Neural cell (in vitro differentiated cells): Measurements from ENCODE around the gene AP3S1. TPM values are rescaled to one million over a fixed set of nuclear protein-coding genes. Genes with fewer than 3 reads are reported as not detected.

Source experiments
- H2AFZ ChIP-seq: fragments of 200-600, 300-800 bp; sonication (generic), shearing (Covaris generic); 2 replicates; pipeline ENCODE4 v1.6.0; 2014; ENCODE audit warnings: low read depth, mild to moderate bottlenecking, antibody characterized with exemption, low read length, moderate library complexity
- H3F3A ChIP-seq: fragments of 200-600 bp; shearing (Covaris generic); 2 replicates; pipeline ENCODE4 v1.6.1; 2016; ENCODE audit warnings: mild to moderate bottlenecking, moderate library complexity, mixed read lengths, antibody characterized with exemption, low read length; ENCODE audit not compliant: insufficient read depth, poor library complexity, severe bottlenecking
- H3K27ac ChIP-seq: fragments of 200-600, 300-800 bp; sonication (generic), shearing (Covaris generic); 2 replicates; pipeline ENCODE4 v1.5.1; 2014; ENCODE audit warnings: mild to moderate bottlenecking, low read length, moderate library complexity
- H3K27me3 ChIP-seq: fragments of 300-800, 200-600 bp; sonication (generic), shearing (Covaris generic); 2 replicates; pipeline ENCODE4 v1.6.0; 2014; ENCODE audit warnings: mild to moderate bottlenecking, low read depth, low read length, moderate library complexity; ENCODE audit not compliant: insufficient read depth
- H3K36me3 ChIP-seq: fragments of 300-800, 200-600 bp; sonication (generic), shearing (Covaris generic); 2 replicates; pipeline ENCODE4 v1.5.1; 2014; ENCODE audit warnings: mild to moderate bottlenecking, antibody characterized with exemption, low read length, moderate library complexity; ENCODE audit not compliant: insufficient read depth
- H3K4me2 ChIP-seq: fragments of 300-800, 200-600 bp; sonication (generic), shearing (Covaris generic); 2 replicates; pipeline ENCODE4 v1.6.0; 2014; ENCODE audit warnings: mild to moderate bottlenecking, low read length
- H3K4me3 ChIP-seq: fragments of 300-800, 200-600 bp; sonication (generic), shearing (Covaris generic); 2 replicates; pipeline ENCODE4 v1.5.1; 2014; ENCODE audit warnings: mild to moderate bottlenecking, low read length, moderate library complexity
- H3K79me2 ChIP-seq: fragments of 200-600 bp; shearing (Covaris generic); replicated peaks from 2 replicates; pipeline ENCODE4 v1.6.0; 2014; ENCODE audit warnings: mild to moderate bottlenecking, low read length, moderate library complexity; ENCODE audit not compliant: insufficient read depth
- H3K9ac ChIP-seq: fragments of 300-800, 200-600 bp; sonication (generic), shearing (Covaris generic); 2 replicates; pipeline ENCODE4 v1.6.1; 2016; ENCODE audit warnings: mild to moderate bottlenecking, low read length, mixed read lengths
- H3K9me2 ChIP-seq: fragments of 200-600 bp; shearing (Covaris generic); 2 replicates; pipeline ENCODE4 v1.6.1; 2016; ENCODE audit warnings: mild to moderate bottlenecking, low read length, mixed read lengths; ENCODE audit not compliant: insufficient read depth
- H3K9me3 ChIP-seq: fragments of 200-600, 300-800 bp; sonication (generic), shearing (Covaris generic); 2 replicates; pipeline ENCODE4 v1.6.1; 2016; ENCODE audit warnings: mild to moderate bottlenecking, mixed run types, low read length, moderate library complexity, mixed read lengths
- H4K20me1 ChIP-seq: fragments of 200-600 bp; shearing (Covaris generic); 2 replicates; pipeline ENCODE4 v1.6.1; 2016; ENCODE audit warnings: mild to moderate bottlenecking, mixed run types; ENCODE audit not compliant: insufficient read depth
- EP300 ChIP-seq: fragments of 450-650 bp; conservative IDR thresholded peaks from 2 replicates; pipeline ENCODE4 v1.6.1; 2014; ENCODE audit warnings: antibody characterized with exemption, mild to moderate bottlenecking, moderate library complexity; ENCODE audit not compliant: poor library complexity, severe bottlenecking
- EZH2 ChIP-seq: fragments of 200-600, 300-800 bp; shearing (Covaris generic), sonication (generic); IDR thresholded peaks from 2 replicates; pipeline ENCODE4 v1.6.1; 2014; ENCODE audit warnings: antibody characterized with exemption, low read length, borderline replicate concordance, mild to moderate bottlenecking; ENCODE audit not compliant: insufficient read depth, poor library complexity, severe bottlenecking
- MXI1 ChIP-seq: fragments of 450-650 bp; conservative IDR thresholded peaks from 2 replicates; pipeline ENCODE4 v1.6.1; 2014; ENCODE audit warnings: antibody characterized with exemption, mild to moderate bottlenecking; ENCODE audit not compliant: poor library complexity, severe bottlenecking
- POLR2AphosphoS5 ChIP-seq: IDR thresholded peaks from 2 replicates; pipeline ENCODE4 v1.6.1; 2012
- RAD21 ChIP-seq: fragments of 450-650 bp; conservative IDR thresholded peaks from 2 replicates; pipeline ENCODE4 v1.6.1; 2014; ENCODE audit warnings: antibody characterized with exemption, mild to moderate bottlenecking, moderate library complexity
- REST ChIP-seq: IDR thresholded peaks from 2 replicates; pipeline ENCODE4 v1.6.1; 2012; ENCODE audit warnings: borderline replicate concordance
- SMC3 ChIP-seq: fragments of 450-650 bp; conservative IDR thresholded peaks from 2 replicates; pipeline ENCODE4 v1.6.1; 2014; ENCODE audit warnings: antibody characterized with exemption, mild to moderate bottlenecking, moderate library complexity; ENCODE audit not compliant: poor library complexity
- TAF1 ChIP-seq: IDR thresholded peaks from 2 replicates; pipeline ENCODE4 v1.6.1; 2012; ENCODE audit warnings: low read depth
- polyA plus RNA-seq: library from polyadenylated mRNA; depleted of rRNA; stranded (reverse); fragments of >200 nt; gene quantifications from 2 replicates; pipeline ENCODE4 v1.2.3, GENCODE V29; 2014
- TF ChIP-seq, protein P1 (sequence below): fragments of 450-650 bp; IDR thresholded peaks from 2 replicates; pipeline ENCODE4 v1.5.1; 2014; ENCODE audit warnings: antibody characterized with exemption, mild to moderate bottlenecking, moderate library complexity; ENCODE audit not compliant: poor library complexity, severe bottlenecking

AP3S1 gene
- polyA plus RNA-seq, 1 donor from 2014 or later: 207 TPM

GRCh38 chr5:115859378-115859777 is 17.6 kb downstream of the AP3S1 start:
- Histone ChIP-seq H3K27me3 (no peaks in the 10 kb centered on the region), H3K79me2 (peaks cover 29% of the 10 kb centered on the region), H3F3A (no peaks in the 10 kb centered on the region), H2AFZ (no peak overlapping the region), H3K9ac (no peak overlapping the region), H3K36me3 (no peaks in the 10 kb centered on the region), H3K4me2 (no peak overlapping the region), H3K9me2 (no peaks in the 10 kb centered on the region), H3K27ac (no peak overlapping the region), H3K4me3 (no peak overlapping the region), H3K9me3 (peaks cover 5% of the 10 kb centered on the region), H4K20me1 (no peaks in the 10 kb centered on the region)
- TF ChIP-seq SMC3 (no peak), MXI1 (no peak), POLR2AphosphoS5 (no peak), REST (no peak)

DNA sequence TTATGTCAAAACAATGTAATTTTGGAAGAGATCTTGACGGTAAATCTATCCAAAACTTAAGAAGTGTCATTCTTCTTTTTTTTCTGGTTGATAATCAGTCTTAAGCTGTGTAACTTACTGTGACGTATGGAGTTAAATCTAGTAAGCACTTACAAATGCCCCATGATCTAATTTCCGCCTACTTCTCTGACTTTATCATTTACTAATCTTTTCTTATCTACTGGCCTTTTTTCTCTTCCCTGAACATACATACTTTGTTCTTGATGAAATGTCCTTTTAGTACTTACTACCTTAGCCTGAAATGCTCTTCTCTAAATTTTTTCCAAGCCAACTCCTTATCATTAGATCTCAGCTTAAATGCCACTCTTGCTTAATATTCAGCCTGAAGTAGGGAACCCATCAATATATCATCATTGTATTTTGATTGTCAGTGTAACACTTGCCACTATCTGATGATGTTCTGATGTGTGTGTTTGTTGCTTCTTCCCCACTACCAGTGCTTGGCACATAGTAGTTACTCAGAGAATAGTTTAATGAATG is 27.6 kb downstream of the AP3S1 start:
- H3K27me3 ChIP-seq: no peaks in the 10 kb centered on the region
- no peaks in the 10 kb centered on the region for H4K20me1 ChIP-seq
- no peak overlapping the region for H2AFZ ChIP-seq
- H3F3A ChIP-seq: no peaks in the 10 kb centered on the region
- peaks cover 3% of the 10 kb centered on the region for H3K9me3 ChIP-seq
- no peak overlapping the region for H3K27ac ChIP-seq
- H3K4me2 ChIP-seq: no peak overlapping the region
- no peaks in the 10 kb centered on the region for H3K9me2 ChIP-seq
- TF ChIP-seq EP300 (no peak), RAD21 (no peak), EZH2 (no peak), MXI1 (no peak), SMC3 (no peak), POLR2AphosphoS5 (no peak), REST (no peak), TAF1 (no peak)
- TF ChIP-seq, protein P1, sequence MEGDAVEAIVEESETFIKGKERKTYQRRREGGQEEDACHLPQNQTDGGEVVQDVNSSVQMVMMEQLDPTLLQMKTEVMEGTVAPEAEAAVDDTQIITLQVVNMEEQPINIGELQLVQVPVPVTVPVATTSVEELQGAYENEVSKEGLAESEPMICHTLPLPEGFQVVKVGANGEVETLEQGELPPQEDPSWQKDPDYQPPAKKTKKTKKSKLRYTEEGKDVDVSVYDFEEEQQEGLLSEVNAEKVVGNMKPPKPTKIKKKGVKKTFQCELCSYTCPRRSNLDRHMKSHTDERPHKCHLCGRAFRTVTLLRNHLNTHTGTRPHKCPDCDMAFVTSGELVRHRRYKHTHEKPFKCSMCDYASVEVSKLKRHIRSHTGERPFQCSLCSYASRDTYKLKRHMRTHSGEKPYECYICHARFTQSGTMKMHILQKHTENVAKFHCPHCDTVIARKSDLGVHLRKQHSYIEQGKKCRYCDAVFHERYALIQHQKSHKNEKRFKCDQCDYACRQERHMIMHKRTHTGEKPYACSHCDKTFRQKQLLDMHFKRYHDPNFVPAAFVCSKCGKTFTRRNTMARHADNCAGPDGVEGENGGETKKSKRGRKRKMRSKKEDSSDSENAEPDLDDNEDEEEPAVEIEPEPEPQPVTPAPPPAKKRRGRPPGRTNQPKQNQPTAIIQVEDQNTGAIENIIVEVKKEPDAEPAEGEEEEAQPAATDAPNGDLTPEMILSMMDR: no peak
- no peak overlapping the region for H3K9ac ChIP-seq
- peaks cover 5% of the 10 kb centered on the region for H3K79me2 ChIP-seq
- no peak overlapping the region for H3K4me3 ChIP-seq
- no peaks in the 10 kb centered on the region for H3K36me3 ChIP-seq
